Uterus (tissue), 2 donors: ENCODE results near the gene TSHZ1.

Experiments
- CTCF ChIP-seq, 4 experiments: fragments of 200-600 bp in 2 of 4; fragments of 450-650 bp in 2 of 4; sonication (generic) in 2 of 4; IDR thresholded peaks; one replicate each; pipeline ENCODE4 v1.5.1; 2016 to 2019; ENCODE audit warnings: antibody characterized with exemption in 4 of 4, mild to moderate bottlenecking in 2 of 4, moderate library complexity in 1 of 4
- POLR2A ChIP-seq, 2 donors: fragments of 450-650 bp; IDR thresholded peaks; one replicate each; pipeline ENCODE4 v1.6.1; 2016; ENCODE audit warnings: antibody characterized with exemption in 2 of 2, mild to moderate bottlenecking in 1 of 2, moderate library complexity in 1 of 2

GRCh38 chr18:75183524-75183923 is 27.1 kb upstream of the TSHZ1 start:
- no peak for TF ChIP-seq POLR2A (IDR thresholded peaks at IDR 0.05)
- no peak for TF ChIP-seq CTCF (IDR thresholded peaks at IDR 0.05)
